Tibial nerve (tissue), 4 donors: ENCODE results near the gene APOBEC2. TPM values are rescaled to one million over a fixed set of nuclear protein-coding genes. Genes with fewer than 3 reads are reported as not detected.
A peak's percentile ranks its signal among the peaks of the same experiment; 100 is the strongest.

Source experiments
- DNase-seq, 2 donors: peaks; one replicate each; pipeline ENCODE4 v3.0.0-alpha.2; 2019; ENCODE audit warnings: low spot score in 2 of 2
- H3K27ac ChIP-seq, 4 donors: fragments of 200-600 bp; sonication (generic) in 3 of 4; one replicate each; pipeline ENCODE4 v1.5.1; 2017 to 2019; ENCODE audit warnings: mild to moderate bottlenecking in 1 of 4
- H3K27me3 ChIP-seq, 2 donors: fragments of 200-600 bp; sonication (generic) in 1 of 2; one replicate each; pipeline versions ENCODE4 v1.5.1 to v1.6.0; 2017 to 2019
- H3K36me3 ChIP-seq, 3 donors: fragments of 200-600 bp; sonication (generic); one replicate each; pipeline ENCODE4 v1.5.1; 2018 to 2019
- H3K4me1 ChIP-seq, 4 donors: fragments of 200-600 bp; sonication (generic) in 3 of 4; one replicate each; pipeline ENCODE4 v1.5.1; 2017 to 2019
- H3K4me3 ChIP-seq, 4 donors: fragments of 200-600 bp; sonication (generic) in 3 of 4; one replicate each; pipeline ENCODE4 v1.5.1; 2017 to 2019; ENCODE audit warnings: mild to moderate bottlenecking in 1 of 4, moderate library complexity in 1 of 4
- H3K9me3 ChIP-seq, 4 donors: fragments of 200-600 bp; sonication (generic) in 3 of 4; one replicate each; pipeline ENCODE4 v1.5.1; 2017 to 2019
- CTCF ChIP-seq, 5 experiments: fragments of 200-600 bp in 3 of 5; fragments of 450-650 bp in 2 of 5; sonication (generic) in 3 of 5; IDR thresholded peaks; one replicate each; pipeline ENCODE4 v1.5.1; 2016 to 2019; ENCODE audit warnings: antibody characterized with exemption in 5 of 5, mild to moderate bottlenecking in 3 of 5, moderate library complexity in 2 of 5
- EP300 ChIP-seq, 2 donors: sonication (generic); formaldehyde crosslinking; IDR thresholded peaks; one replicate each; pipeline ENCODE4 v1.6.1; 2017; ENCODE audit warnings: antibody characterized with exemption in 2 of 2, mild to moderate bottlenecking in 1 of 2
- POLR2A ChIP-seq, 2 donors: fragments of 450-650 bp; IDR thresholded peaks; one replicate each; pipeline ENCODE4 v1.6.1; 2017; ENCODE audit warnings: antibody characterized with exemption in 2 of 2, mild to moderate bottlenecking in 2 of 2, moderate library complexity in 2 of 2
- WGBS, 2 donors: methylation state at CpG; one replicate each; pipeline ENCODE4 v1.1.5; 2018; 5-methylcytosine and 5-hydroxymethylcytosine counted together
- total RNA-seq, 4 donors: library from RNA; depleted of rRNA; stranded (reverse); fragments of >200 nt; gene quantifications; one replicate each; pipeline ENCODE4 v1.1.0, GENCODE V29; 2016

APOBEC2 gene
- total RNA-seq, 4 donors from 2014 or later, result not detected

GRCh38 chr6:41072836-41073202 lies 19.8 kb downstream of the APOBEC2 start, which contains the start of gene NFYA:
Gene NFYA (plus strand): TSS chr6:41072974. CDS start chr6:41079090, 6,116 bp downstream.
- H3K4me1 ChIP-seq, result peaks cover 0 to 50% (median 23%) of the 10 kb centered on the region in 4 donors
- 0% methylated on average over 15 to 37 of the region's 37 CpGs for WGBS, 2 donors
- DNase-seq, result peak; percentile 99
- peak within 1 kb of the TSS; percentile 98 to 100 (median 100) for H3K27ac ChIP-seq
- peak; percentile 23 to 56 for TF ChIP-seq EP300 (IDR thresholded peaks at IDR 0.05)
- no peak for TF ChIP-seq CTCF (IDR thresholded peaks at IDR 0.05)
- no peak for TF ChIP-seq POLR2A (IDR thresholded peaks at IDR 0.05)
- no peaks in the 10 kb centered on the region for H3K27me3 ChIP-seq
- H3K9me3 ChIP-seq, result no peaks in the 10 kb centered on the region
- H3K36me3 ChIP-seq, result peaks cover 0 to 24% (median 0%) of the 10 kb centered on the region in 3 donors
- H3K4me3 ChIP-seq, result peak within 1 kb of the TSS; percentile 81 to 97 (median 85)

GRCh38 chr6:41073203-41073967 lies 20.4 kb downstream of the APOBEC2 start:
- H3K27me3 ChIP-seq, result no peaks in the 10 kb centered on the region
- 0% methylated on average over 23 to 71 of the region's 74 CpGs for WGBS, 2 donors
- H3K9me3 ChIP-seq, result no peaks in the 10 kb centered on the region
- peaks cover 0 to 18% (median 0%) of the 10 kb centered on the region in 3 donors for H3K36me3 ChIP-seq
- peaks cover 0 to 50% (median 23%) of the 10 kb centered on the region in 4 donors for H3K4me1 ChIP-seq
- peak overlapping the region; percentile 79 to 97 (median 82) for H3K4me3 ChIP-seq
- TF ChIP-seq POLR2A (IDR thresholded peaks at IDR 0.05) (peak; percentile 90 to 93), CTCF (IDR thresholded peaks at IDR 0.05) (peak in 4 of 5 experiments; percentile 23 to 68 (median 48)), EP300 (IDR thresholded peaks at IDR 0.05) (peak in 1 of 2 donors; percentile 78)
- H3K27ac ChIP-seq, result peak overlapping the region; percentile 98 to 100 (median 100)
- peak; percentile 63 to 77 for DNase-seq

GRCh38 chr6:41073968-41074691 lies 21.1 kb downstream of the APOBEC2 start:
- H3K27ac ChIP-seq, result peak overlapping the region; percentile 98 to 100 (median 100)
- H3K9me3 ChIP-seq, result no peaks in the 10 kb centered on the region
- H3K4me3 ChIP-seq, result peak overlapping the region; percentile 79 to 97 (median 82)
- WGBS, 2 donors, result 5 to 7% methylated on average over 11 of the region's 11 CpGs
- H3K36me3 ChIP-seq, result peaks cover 0 to 15% (median 0%) of the 10 kb centered on the region in 3 donors
- H3K4me1 ChIP-seq, result peaks cover 0 to 55% (median 23%) of the 10 kb centered on the region in 4 donors
- TF ChIP-seq CTCF (IDR thresholded peaks at IDR 0.05) (no peak), EP300 (IDR thresholded peaks at IDR 0.05) (peak in 1 of 2 donors; percentile 8)
- no peak for DNase-seq
- H3K27me3 ChIP-seq, result no peaks in the 10 kb centered on the region

GRCh38 chr6:41074692-41075436 lies 21.9 kb downstream of the APOBEC2 start:
- Histone ChIP-seq H3K4me1 (peaks cover 0 to 55% (median 23%) of the 10 kb centered on the region in 4 donors), H3K27ac (peak overlapping the region in 3 of 4 donors; percentile 99 to 100 (median 100)), H3K4me3 (peak overlapping the region in 2 of 4 donors; percentile 81 to 97), H3K36me3 (peaks cover 0 to 15% (median 0%) of the 10 kb centered on the region in 3 donors), H3K27me3 (no peaks in the 10 kb centered on the region), H3K9me3 (no peaks in the 10 kb centered on the region)
- TF ChIP-seq EP300 (IDR thresholded peaks at IDR 0.05) (no peak), CTCF (IDR thresholded peaks at IDR 0.05) (no peak), POLR2A (IDR thresholded peaks at IDR 0.05) (no peak)
- no peak for DNase-seq
- 52 to 53% methylated on average over 11 of the region's 11 CpGs for WGBS, 2 donors
